Measurements from ENCODE around the gene EP400.

DNA sequence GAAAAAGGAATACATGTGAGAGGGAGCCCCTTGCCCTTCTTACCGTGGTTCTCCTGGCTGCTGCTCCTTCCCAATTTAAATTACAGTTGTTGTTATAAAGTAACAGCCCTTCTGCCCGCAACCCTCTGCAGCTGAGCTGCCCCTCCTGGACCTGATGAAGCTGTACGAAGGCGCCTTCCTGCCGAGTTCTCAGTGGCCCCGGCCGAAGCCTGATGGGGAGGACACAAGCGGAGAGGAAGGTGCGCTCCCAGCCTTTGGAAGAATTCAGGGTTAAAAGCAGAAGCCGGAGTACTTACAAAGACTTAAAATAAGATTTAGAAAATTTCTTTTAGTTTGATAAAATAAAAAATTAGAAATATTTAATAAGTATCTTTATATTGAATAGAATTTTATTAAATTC, 55.2 kb downstream of the EP400 start:
- TF ChIP-seq, protein P1, sequence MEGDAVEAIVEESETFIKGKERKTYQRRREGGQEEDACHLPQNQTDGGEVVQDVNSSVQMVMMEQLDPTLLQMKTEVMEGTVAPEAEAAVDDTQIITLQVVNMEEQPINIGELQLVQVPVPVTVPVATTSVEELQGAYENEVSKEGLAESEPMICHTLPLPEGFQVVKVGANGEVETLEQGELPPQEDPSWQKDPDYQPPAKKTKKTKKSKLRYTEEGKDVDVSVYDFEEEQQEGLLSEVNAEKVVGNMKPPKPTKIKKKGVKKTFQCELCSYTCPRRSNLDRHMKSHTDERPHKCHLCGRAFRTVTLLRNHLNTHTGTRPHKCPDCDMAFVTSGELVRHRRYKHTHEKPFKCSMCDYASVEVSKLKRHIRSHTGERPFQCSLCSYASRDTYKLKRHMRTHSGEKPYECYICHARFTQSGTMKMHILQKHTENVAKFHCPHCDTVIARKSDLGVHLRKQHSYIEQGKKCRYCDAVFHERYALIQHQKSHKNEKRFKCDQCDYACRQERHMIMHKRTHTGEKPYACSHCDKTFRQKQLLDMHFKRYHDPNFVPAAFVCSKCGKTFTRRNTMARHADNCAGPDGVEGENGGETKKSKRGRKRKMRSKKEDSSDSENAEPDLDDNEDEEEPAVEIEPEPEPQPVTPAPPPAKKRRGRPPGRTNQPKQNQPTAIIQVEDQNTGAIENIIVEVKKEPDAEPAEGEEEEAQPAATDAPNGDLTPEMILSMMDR (IDR thresholded peaks at IDR 0.05), result no peak
- no peak for TF ChIP-seq ZFX (IDR thresholded peaks at IDR 0.05; ENCODE audit: borderline replicate concordance)
